NCI-H446 (cell line): ENCODE measurements around the gene KCNK2.

Experiments used
- DNase-seq, 2 experiments: peaks; one replicate each; lab custom pipeline; 2025; lab: John Stamatoyannopoulos, UW

Gene KCNK2

DNA sequence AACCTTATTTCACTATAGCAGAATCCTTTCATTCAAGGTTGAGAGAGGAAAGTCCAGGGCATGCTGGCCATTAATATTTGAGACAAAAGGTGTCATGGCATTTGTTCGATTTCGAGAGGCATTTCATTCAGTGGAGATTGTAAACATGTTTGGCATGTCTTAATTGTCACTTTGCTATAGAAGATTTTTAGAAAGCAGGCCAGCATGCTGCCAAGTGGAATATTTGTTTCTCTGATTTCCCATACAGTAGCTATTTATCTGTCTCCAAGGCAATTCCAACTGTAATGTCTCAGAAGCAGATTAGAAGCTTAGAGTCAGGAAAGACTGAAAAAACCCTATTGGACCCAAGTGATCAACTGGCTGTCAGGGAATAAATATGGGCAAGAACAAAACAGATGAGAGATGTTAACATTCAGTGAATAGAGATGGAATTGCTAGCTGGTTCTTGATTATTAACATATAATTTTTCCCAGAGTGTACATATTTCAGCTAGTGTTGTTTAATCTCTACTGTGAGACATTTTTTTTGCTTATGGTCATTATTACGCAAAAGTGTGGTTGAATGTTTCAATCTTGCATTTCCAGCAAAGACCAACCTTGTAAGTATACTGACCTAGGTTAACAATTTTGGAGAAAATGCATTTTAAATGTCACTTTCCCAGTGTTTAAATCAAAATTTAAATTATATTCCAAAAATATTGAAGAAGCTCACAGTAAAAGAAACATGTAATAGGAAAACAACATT, 174.6 kb downstream of the KCNK2 start:
- DNase-seq, result no peak

DNA sequence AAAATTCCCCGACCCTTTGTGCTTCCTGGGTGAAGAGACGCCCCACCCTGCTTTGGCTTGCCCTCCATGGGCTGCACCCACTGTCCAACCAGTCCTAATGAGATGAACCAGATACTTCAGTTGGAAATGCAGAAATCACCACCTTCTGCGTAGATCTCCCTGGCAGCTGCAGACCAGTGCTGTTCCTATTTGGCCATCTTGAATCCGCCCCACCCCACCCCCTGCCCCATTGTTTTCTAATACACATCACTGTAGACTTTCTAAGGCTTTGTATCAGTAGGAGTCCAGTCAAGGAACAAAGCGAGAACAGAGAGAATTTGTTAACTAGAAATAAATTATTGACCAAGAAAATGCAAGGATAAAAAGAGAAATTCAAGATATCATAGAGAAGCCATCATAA, 178.2 kb downstream of the KCNK2 start:
- no peak for DNase-seq

DNA sequence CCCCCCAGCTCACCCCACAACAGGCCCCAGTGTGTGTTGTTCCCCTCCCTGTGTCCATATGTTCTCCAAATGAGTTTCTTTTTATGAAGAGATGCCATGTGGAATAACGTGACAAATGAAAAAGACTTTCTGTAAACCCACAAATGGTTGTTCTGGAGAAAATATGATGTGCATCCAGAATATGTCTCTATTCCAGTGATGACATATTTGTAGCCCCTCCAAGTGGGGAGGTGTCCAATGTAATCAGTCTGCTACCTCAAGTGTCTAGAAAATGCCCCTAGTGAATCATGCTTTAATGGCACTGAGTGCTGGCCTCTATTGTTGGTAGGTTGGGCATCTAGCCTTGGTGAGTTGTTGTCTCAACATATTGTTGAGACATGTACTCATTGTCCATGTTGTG, 179.6 kb downstream of the KCNK2 start:
- DNase-seq, result no peak

DNA sequence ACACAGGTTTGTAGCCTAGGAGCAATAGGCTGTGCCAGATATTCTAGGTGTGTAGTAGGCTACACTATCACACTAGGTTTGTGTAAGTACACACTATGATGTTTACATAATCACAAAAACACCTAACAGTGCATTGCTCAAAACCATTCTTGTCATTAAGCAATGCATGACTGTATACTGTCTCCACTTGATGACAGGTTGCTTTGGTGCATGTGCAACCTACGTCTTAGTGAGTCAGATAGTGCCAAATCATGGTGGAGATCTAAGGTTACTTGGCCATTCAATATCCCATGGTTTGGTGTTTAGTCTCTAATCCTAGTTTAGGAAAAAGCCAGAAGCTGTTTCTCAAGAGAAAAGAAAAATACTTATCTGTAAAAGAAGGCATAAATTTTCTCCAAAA, 181.1 kb downstream of the KCNK2 start:
- no peak for DNase-seq

DNA sequence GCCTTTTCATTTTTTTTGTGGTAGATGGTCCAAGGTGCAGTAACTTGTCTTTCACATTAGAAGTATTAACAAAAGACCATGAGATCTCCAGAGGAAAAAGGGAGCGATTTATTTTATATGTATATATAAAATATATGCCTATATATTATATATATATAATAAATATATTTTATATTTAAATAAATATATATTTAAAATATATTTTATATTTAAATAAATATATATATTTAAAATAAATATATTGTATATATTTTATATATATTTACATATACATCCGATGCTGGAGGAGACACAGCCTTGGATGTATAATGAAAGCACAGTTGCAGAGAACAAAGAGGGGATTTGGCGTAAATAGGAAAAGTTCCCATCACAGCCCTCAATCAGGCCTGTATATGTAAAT, 182.1 kb downstream of the KCNK2 start:
- DNase-seq, result no peak

DNA sequence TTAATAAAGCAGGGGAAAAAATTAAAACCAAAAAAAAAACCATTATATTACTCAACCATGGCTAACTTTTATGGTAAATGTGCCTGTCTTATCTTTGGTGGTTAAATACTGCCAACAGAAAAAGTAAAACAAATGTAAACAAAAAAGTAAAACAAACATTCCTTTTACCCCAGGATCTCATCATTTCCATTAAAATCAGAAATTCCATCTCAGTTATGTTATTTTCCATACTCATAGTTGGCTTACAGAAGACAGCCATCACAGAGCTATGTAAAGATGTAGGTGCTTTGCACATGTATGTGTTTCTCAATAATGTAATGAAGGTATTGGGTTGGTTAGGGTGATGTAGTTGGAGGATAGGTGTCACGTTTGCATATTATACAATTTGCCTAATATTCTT, 185.0 kb downstream of the KCNK2 start:
- DNase-seq, result no peak

DNA sequence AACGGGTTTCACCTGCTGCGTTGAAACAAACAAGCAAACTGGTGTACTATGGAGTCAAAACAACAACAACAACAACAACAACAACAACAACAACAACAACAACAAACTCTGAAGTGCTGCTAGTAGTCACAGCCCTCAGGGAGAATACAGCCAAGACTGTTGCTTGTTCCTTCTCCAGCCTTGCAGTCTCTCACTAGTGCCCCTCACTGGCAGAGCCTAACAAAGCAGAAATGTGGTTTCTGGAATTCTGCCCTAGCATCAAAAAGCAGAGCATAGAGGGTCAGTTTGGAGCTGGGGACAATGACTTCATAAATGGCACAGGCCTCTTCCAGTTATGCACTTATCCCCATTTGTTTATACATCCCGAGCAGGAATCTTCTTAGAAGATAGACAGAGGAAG, 187.4 kb downstream of the KCNK2 start:
- no peak for DNase-seq

DNA sequence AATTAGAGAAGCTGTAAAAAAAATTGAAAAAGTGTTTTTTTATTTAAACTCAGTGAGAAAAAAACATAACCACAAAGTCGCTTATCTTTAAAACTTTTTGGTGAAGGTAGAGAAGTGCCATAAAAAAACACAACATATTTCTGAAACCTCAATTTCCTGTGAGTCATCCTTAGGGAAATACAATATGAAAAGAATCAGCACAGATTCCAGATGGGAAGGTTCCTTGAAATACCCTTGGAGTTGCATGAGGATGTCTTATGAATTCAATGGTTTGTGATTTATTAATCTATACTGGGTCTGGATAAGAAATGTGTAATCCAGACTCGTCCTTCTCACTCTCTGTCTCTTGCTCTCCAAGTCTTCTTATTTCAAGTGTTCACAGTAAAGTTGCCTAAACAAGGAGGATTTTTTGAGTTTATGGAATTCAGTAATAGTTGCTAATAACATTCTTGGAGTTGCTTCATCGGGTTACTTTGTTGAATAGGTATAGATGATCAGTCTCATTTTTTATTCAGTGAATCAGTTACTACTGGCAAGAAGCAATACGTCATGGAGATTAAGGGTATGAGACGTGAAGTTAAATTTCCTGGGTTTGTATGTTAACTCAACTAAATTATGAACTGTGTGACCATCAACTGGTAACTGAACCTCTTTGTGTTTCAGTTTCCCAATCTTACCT, 191.4 kb downstream of the KCNK2 start:
- no peak for DNase-seq

DNA sequence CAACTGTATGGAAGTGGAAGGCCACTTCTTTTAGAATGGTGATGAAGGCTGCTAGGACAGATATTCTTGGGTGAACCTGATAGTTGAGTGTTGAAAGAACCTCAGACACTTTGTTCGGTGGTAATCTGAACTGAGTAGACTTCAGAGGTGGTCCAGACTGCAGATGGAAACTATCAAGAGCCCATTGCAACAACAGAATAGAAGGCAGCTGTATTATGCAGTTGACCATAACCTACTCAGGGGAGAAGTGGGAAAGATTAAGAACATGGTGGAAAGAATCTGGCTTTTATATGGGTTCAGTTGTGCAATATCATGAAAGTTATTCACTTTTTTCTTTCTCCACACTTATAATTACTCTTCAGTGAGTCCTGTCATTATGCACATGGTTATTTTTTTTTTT, 194.0 kb downstream of the KCNK2 start:
- DNase-seq, result no peak

DNA sequence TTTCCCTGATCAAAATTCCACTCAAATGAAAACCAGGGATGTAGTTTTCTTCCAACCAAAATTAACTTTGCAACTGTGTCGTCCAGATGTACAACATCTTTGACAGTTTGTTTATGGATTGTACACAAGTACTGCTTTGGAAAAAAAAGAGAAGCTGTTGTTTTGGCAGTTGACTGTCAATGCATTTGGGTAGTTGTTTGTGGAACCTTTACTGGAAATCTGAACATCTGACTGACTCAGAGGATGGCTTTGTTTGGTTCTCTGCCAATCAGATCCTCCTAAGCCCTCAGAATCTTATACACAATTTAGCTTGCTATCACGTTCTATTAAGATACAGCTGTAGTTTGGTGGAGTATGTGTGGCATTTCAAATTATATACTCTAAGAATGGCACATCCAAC, 195.0 kb downstream of the KCNK2 start:
- DNase-seq, result no peak

DNA sequence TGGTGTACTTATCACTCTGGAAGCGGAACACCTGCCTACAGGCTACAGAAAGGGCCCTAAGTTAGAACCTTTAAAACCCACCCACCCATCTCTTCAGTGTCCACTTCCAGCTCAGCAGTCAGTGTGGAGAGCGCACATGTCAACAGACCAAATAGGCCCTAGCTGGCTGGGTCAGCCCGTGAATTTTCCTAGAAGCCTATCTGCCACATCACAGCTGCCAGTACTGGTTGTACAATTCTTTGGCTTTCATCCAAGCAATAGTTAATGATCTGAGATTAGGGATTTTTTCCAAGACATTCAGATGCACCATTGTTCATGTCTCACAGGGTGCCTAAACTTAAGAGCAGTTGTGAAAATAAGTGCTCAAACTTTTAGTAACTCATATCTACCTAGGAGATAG, 197.1 kb downstream of the KCNK2 start:
- DNase-seq, result peak in 1 of 2 experiments; percentile 24

DNA sequence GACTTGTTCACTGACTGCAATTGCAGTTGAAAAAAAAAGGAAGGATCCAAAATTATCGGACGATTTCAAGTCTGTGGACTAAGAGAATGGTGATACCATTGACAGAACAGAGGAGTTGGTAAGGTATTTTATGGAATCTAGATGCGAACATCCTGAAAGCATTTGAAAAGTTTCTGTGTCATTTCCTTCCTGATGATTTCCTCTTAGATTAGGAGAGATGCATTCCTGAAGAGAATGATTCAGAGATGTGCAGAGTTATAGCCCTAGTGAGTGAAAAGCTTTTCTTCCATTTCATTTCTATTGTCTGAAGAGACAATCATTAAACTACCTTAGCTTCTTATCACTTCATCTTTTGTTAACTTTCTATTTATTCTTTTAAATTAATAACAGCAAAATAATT, 200.0 kb downstream of the KCNK2 start:
- DNase-seq, result no peak

DNA sequence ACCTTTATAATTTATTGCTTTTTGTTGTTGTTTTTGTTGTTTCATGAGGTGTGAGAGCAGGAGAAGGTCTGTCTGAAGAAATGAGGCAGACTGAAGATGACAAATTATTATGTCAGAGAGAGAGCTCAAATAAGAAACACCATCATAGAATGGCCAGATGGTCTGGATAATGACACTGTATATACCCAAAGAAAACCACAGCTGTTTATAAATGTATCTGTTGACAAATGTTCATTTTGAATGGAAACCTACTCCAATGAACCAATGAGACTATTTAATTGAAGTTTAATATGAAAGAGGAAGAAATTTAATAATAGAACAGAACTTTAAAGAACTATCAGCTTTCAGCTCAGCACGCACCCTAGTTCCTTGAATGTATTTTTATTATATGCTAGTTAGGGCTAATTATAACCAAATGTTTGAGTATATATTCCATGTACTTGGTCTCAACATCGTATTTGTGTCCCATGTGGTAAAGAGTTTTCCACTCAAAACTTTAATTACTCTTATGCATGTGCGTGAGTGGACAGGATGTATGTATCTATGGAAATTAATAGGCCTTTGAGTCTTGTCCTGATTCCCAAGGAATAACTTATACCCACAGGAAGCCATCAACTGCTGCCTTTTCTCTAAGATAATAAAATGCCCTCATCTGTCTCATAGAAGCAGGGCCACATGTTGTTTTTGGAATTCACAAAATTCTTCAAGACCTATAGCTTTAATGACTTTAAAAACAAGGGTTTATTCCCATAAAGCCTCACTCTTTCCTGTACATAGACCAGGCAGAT, 202.7 kb downstream of the KCNK2 start:
- peak in 1 of 2 experiments; percentile 20 for DNase-seq
